WI38 (cell line): ENCODE data around the gene CAVIN4.

Experiments used
- H3K4me3 ChIP-seq: 2 replicates; pipeline ENCODE4 v1.5.1; 2011; ENCODE audit warnings: low read depth, mild to moderate bottlenecking, control low read depth, low read length
- CTCF ChIP-seq: IDR thresholded peaks from 2 replicates; pipeline ENCODE4 v1.5.1; 2012; ENCODE audit warnings: low read depth, mild to moderate bottlenecking, control low read depth, low read length

CAVIN4 gene

GRCh38 chr9:100626949-100627348 is 49.1 kb downstream of the CAVIN4 start:
- no peak overlapping the region for H3K4me3 ChIP-seq
- no peak for TF ChIP-seq CTCF

- TF ChIP-seq CTCF, result no peak
- H3K4me3 ChIP-seq, result no peak overlapping the region
Measured at GRCh38 chr9:100637787-100638186, 59.9 kb downstream of the CAVIN4 start.
